OCI-M2 (cell line): ENCODE measurements around the gene RAB3IL1.
A peak's percentile ranks its signal among the peaks of the same experiment; 100 is the strongest.
"Not testable (repeated sequence)": the region's sequence is repeated elsewhere in the genome, so short reads cannot be mapped to it uniquely, and the experiment has no call there.

Source experiments
- DNase-seq: peaks from one replicate; lab custom pipeline; 2025; ENCODE audit not compliant: unreplicated experiment; lab: John Stamatoyannopoulos, UW

The RAB3IL1 gene

DNA sequence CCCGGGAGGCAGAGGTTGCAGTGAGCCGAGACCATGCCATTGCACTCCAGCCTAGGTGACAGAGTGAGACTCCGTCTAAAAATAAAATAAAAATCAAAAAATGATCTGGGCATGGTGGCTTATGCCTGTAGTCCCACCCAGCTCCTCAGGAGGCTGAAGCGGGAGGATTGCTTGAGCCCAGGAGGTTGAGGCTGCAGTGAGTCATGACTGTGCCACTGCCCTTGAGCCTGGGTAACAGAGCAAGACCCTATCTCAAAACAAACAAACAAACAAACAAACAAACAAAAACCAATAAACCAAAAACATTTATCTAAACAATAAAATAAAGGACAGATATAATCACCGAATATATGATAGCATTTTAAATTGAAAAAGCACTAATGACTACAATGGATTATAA, 36.3 kb upstream of the RAB3IL1 start:
- DNase-seq: not testable (repeated sequence)

DNA sequence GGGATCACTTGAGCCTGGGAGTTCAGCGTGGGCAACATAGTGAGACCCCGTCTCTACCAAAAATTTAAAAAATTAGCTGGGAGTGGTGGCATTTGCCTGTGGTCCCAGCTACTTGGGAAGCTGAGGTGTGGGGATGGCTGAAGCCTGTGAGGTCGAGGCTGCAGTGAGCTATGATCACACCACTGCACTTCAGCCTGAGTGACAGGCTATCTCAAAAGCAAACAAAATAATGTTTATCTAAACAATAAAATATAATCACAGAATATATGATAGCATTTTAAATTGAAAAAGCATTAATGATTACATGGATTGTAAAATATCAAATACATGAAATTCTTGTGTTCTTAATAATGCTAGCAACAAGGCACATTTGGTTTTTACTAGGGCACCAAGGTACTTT, 35.5 kb upstream of the RAB3IL1 start:
- DNase-seq: no peak

DNA sequence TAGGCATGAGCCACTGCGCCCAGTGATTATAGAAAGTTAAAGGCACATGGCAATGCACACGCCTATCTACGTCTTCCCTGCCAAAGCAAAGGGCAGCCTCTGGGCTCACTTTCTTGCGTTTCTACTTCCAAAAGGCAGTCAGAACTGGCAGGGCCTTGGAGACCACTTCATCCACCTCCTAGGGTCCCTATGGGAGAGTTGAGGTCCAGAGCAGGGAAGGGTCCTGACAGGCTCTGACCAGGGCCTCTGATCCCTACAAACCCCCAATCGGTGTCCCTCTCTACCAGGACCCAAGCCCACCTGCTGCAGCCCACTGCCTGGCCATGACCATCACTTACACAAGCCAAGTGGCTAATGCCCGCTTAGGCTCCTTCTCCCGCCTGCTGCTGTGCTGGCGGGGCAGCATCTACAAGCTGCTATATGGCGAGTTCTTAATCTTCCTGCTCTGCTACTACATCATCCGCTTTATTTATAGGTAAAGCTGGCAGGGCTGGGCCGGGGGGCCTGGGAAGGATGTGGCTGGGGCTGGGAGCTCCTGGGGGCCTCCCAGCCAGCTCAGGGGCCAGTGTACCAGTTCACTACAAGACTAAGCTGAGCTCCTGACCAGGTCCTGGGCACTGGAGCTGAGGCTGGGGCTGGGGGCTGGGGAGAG, 34.2 kb upstream of the RAB3IL1 start:
- DNase-seq: no peak

DNA sequence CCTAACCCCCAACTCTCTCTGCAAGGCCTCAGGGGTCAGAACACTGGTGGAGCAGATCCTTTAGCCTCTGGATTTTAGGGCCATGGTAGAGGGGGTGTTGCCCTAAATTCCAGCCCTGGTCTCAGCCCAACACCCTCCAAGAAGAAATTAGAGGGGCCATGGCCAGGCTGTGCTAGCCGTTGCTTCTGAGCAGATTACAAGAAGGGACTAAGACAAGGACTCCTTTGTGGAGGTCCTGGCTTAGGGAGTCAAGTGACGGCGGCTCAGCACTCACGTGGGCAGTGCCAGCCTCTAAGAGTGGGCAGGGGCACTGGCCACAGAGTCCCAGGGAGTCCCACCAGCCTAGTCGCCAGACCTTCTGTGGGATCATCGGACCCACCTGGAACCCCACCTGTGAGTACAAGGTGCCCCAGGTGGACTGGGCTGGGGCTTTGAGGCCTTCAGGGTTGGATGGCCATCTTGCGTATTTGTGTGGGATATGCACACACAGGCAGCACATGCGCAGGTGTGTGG, 32.7 kb upstream of the RAB3IL1 start, which contains the start of gene BEST1:
Gene BEST1, plus strand, starts transcription at position 317 of the 513 bp plus-strand sequence. CDS start 1,456 bp downstream, outside the sequence.
- DNase-seq: no peak

- no peak for DNase-seq
Measured at GRCh38 chr11:61949169-61950034, 32.0 kb upstream of the RAB3IL1 start.

- DNase-seq: no peak
Measured at GRCh38 chr11:61948505-61948904, 31.1 kb upstream of the RAB3IL1 start.

- DNase-seq: peak; percentile 50
Measured at GRCh38 chr11:61947486-61948210, 30.3 kb upstream of the RAB3IL1 start.

DNA sequence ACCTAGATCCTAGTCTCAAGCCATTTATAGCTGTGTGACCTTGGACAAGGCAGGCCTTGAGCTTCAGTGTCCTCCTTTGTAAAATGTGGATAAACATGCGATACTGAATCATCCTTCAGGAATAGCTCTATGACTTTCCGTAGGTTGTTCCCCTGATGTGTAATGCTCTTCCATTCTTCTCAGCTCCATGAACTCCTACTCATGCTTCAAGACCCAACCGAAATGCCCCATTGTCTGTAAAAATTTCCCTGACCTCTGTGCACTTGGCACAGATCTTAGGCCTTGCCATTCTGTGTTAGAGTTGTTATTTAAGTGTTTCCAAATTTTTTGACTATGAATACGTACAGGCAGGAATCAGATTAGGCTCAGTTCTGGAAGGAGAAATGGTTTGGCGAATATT, 29.5 kb upstream of the RAB3IL1 start:
- no peak for DNase-seq

- no peak for DNase-seq
Measured at GRCh38 chr11:61945191-61945590, 27.8 kb upstream of the RAB3IL1 start.

GRCh38 chr11:61940466-61940865, 23.1 kb upstream of the RAB3IL1 start:
- no peak for DNase-seq

DNA sequence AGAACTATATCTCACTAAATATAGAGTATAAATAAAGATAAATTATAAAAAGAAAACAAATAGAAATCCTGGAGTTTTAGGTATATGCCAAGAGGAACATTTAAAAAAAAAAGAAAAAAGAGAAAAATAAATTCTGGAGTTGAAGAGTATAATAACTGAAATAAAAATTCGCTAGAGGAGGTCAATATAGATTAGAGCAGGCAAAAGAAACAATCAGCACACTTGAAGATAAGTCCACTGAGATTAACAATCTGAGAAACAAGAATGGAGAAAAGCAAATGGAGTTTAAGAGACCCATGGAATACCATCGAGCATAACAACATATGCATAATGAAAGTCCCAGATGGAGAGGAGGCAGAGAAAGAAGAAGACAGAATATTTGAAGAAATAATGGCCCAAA, 18.5 kb upstream of the RAB3IL1 start:
- DNase-seq: no peak

- DNase-seq: no peak
Measured at GRCh38 chr11:61930933-61931332, 13.6 kb upstream of the RAB3IL1 start.

DNA sequence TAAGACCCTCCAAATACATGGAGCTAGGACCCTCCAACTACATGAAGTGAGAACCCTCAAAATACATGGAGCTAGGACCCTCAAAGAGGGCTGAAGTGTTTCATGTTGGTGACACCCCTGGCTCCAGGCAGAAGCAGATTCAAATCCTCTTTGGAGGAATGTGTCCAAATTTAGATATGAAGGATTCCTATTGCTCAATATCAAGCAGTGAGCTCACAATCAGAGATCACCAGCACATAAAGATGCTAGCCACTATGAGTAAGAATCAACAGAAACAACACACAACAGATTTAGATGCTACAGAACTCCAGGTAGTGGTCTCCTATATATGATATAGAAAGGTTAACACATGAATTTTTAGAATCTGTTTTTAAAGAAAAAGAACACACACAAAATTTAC, 11.2 kb upstream of the RAB3IL1 start:
- no peak for DNase-seq

DNA sequence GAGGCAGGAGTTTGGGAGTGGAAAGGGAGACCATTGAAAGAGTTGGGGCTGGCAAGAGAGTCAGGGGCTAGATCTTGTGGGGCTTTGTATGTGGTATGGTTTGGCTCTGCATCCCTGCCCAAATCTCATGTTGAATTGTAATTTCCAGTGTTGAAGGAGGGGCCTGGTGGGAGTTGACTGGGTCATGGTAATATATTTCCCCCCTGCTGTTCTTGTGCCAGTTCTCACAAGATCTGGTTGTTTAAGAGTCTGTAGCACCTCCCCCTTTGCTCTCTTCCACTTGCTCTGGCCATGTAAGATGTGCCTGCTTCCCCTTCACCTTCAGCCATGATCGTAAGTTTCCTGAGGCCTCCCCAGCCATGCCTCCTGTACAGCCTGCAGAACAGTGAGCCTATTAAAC, 10.1 kb upstream of the RAB3IL1 start:
- no peak for DNase-seq

DNA sequence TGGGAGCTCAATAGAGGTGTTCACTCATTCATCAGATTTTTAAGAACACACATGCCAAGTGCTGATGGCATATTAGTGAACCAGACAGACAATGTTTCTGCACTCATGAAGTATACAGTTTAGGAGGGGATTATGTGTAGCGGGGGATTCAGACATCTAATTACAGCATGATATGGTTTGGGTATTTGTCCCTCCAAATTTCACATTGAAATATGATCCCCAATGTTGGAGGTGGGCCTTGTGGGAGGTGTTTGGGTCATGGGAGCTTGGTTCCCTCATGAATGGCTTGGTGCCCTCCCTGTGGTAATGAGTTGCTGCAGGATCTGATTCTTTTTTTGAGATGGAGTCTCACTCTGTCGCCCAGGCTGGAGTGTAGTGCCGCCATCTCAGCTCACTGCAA, 8.9 kb upstream of the RAB3IL1 start:
- DNase-seq: no peak

DNA sequence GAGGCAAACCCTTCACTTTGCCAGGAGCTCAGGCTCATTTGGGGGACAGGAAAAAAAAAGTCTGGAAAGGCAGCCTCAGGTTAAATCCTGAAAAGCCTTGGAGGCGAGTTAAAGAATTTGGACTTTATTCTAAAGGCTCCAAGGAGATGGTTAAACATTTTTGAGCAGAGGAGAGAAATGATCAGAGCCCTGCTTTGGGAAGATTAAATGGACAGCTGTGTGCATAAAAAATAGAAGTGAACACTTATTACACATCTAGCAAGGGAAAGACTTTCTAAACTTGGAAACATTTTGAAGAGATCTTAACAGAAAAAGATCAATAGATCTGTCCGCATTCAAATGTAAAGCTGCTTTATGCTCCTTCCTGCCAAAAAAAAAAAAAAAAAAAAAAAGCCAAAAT, 8.4 kb upstream of the RAB3IL1 start:
- no peak for DNase-seq

GRCh38 chr11:61924064-61924455, 6.7 kb upstream of the RAB3IL1 start:
- DNase-seq: no peak

DNA sequence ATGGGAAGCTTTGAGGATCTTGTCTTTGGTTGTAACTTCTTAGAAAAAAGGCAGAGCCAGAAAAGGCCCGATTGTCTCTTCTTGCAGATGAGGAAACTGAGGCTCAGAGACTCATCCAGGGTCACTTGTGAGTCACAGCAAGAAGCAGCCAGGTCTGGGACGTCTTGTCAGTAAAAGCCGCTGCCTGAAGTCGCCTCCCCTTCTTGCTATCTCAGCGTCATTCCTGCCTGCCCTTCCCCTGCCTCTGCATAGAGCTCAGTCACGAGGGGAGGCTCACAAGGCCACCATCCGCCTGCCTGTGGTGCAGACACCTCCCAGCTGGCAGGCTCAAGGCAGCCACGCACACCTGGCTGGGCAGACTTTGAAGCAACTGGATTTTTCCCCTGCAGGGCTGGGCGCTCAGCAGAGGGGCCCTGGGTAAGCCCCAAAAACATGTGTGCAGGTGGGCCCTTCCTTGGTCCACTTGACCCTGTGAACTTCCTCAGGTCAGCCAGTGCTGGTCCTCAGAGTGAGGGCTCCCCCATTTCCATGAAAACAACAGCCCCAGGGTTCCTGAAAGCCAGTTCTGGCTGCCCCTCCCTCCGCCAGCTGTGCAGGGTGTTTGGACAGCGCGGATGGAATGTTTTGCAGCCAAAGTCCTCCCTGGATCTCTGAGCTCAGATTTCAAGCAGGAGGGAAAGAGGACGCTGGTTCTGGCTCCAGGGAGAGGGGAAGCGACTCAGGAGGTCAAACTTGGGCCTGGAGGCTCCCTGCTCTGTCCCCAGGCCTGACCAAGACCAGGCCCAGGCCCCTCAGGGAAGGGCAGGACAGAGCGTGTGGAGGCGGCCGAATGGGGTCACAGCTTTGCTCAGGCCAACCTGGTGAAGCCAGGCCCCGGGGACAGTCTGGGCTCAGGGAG, 6.0 kb upstream of the RAB3IL1 start:
- DNase-seq: no peak

- DNase-seq: peak; percentile 23
Measured at GRCh38 chr11:61922539-61922938, 5.2 kb upstream of the RAB3IL1 start.

- DNase-seq: no peak
Measured at GRCh38 chr11:61921446-61921845, 4.1 kb upstream of the RAB3IL1 start.
